Muscle layer of duodenum (tissue), 2 donors: ENCODE measurements around the gene NEBL.
"Not testable (repeated sequence)": the region's sequence is repeated elsewhere in the genome, so short reads cannot be mapped to it uniquely, and the experiment has no call there.

Experiments used
- H3K27ac ChIP-seq: one replicate; pipeline ENCODE4 v1.7.0; 2013; ENCODE audit warnings: mild to moderate bottlenecking, low read length
- H3K27me3 ChIP-seq: one replicate; pipeline ENCODE4 v1.7.0; 2013; ENCODE audit warnings: low read depth, mild to moderate bottlenecking, control low read depth, low read length
- H3K36me3 ChIP-seq, 2 donors: one replicate each; pipeline ENCODE4 v1.7.0; 2013; ENCODE audit warnings: low read length in 2 of 2, control low read depth in 1 of 2, mild to moderate bottlenecking in 1 of 2; ENCODE audit not compliant: insufficient read depth in 2 of 2, control insufficient read depth in 1 of 2
- H3K4me1 ChIP-seq, 2 donors: one replicate each; pipeline ENCODE4 v1.7.0; 2013; ENCODE audit warnings: low read length in 2 of 2, mild to moderate bottlenecking in 2 of 2, control low read depth in 1 of 2, moderate library complexity in 1 of 2; ENCODE audit not compliant: insufficient read depth in 2 of 2, control insufficient read depth in 1 of 2
- H3K4me3 ChIP-seq, 2 donors: one replicate each; pipeline ENCODE4 v1.7.0; 2013; ENCODE audit warnings: low read length in 2 of 2, low read depth in 1 of 2, mild to moderate bottlenecking in 1 of 2
- H3K9me3 ChIP-seq, 2 donors: one replicate each; pipeline ENCODE4 v1.7.0; 2013; ENCODE audit warnings: low read length in 2 of 2, control low read depth in 1 of 2, mild to moderate bottlenecking in 1 of 2; ENCODE audit not compliant: control insufficient read depth in 1 of 2
- donor health status: healthy.

Gene NEBL

GRCh38 chr10:20897146-20897825 is at the start of gene NEBL:
TSS of gene NEBL (minus strand) at chr10:20897311. CDS start at chr10:20897205, 106 bp downstream.
- Histone ChIP-seq H3K9me3 (no peaks in the 10 kb centered on the region), H3K27ac (no peak within 1 kb of the TSS), H3K27me3 (no peaks in the 10 kb centered on the region), H3K4me1 (no peaks in the 10 kb centered on the region), H3K4me3 (no peak within 1 kb of the TSS), H3K36me3 (no peaks in the 10 kb centered on the region)

- Histone ChIP-seq H3K4me1 (no peaks in the 10 kb centered on the region), H3K27me3 (no peaks in the 10 kb centered on the region), H3K36me3 (no peaks in the 10 kb centered on the region), H3K27ac (no peak overlapping the region), H3K9me3 (no peaks in the 10 kb centered on the region), H3K4me3 (no peak overlapping the region)
Observed at GRCh38 chr10:20945546-20946332, 48.6 kb upstream of the NEBL start.

- Histone ChIP-seq H3K27ac (no peak overlapping the region), H3K4me3 (no peak overlapping the region), H3K4me1 (no peaks in the 10 kb centered on the region), H3K9me3 (no peaks in the 10 kb centered on the region), H3K36me3 (no peaks in the 10 kb centered on the region), H3K27me3 (no peaks in the 10 kb centered on the region)
Observed at GRCh38 chr10:20944789-20945502, 47.8 kb upstream of the NEBL start.

- not testable (repeated sequence) for H3K27ac ChIP-seq, H3K4me1 ChIP-seq, H3K36me3 ChIP-seq, H3K27me3 ChIP-seq, H3K4me3 ChIP-seq, H3K9me3 ChIP-seq
Observed at GRCh38 chr10:20939414-20939813, 42.3 kb upstream of the NEBL start.

- no peaks in the 10 kb centered on the region for H3K4me1 ChIP-seq
- H3K9me3 ChIP-seq = no peaks in the 10 kb centered on the region
- no peaks in the 10 kb centered on the region for H3K27me3 ChIP-seq
- H3K27ac ChIP-seq = no peak overlapping the region
- no peaks in the 10 kb centered on the region for H3K36me3 ChIP-seq
- H3K4me3 ChIP-seq = no peak overlapping the region
Observed at GRCh38 chr10:20936396-20936795, 39.3 kb upstream of the NEBL start.

GRCh38 chr10:20935931-20936330 is 38.8 kb upstream of the NEBL start:
- no peaks in the 10 kb centered on the region for H3K4me1 ChIP-seq
- H3K27me3 ChIP-seq = no peaks in the 10 kb centered on the region
- no peak overlapping the region for H3K27ac ChIP-seq
- no peaks in the 10 kb centered on the region for H3K9me3 ChIP-seq
- no peak overlapping the region for H3K4me3 ChIP-seq
- no peaks in the 10 kb centered on the region for H3K36me3 ChIP-seq

- H3K27me3 ChIP-seq = no peaks in the 10 kb centered on the region
- H3K27ac ChIP-seq = no peak overlapping the region
- H3K9me3 ChIP-seq = no peaks in the 10 kb centered on the region
- no peak overlapping the region for H3K4me3 ChIP-seq
- H3K36me3 ChIP-seq = no peaks in the 10 kb centered on the region
- no peaks in the 10 kb centered on the region for H3K4me1 ChIP-seq
Observed at GRCh38 chr10:20935301-20935700, 38.2 kb upstream of the NEBL start.

GRCh38 chr10:20933705-20934104 is 36.6 kb upstream of the NEBL start:
- no peaks in the 10 kb centered on the region for H3K36me3 ChIP-seq
- H3K9me3 ChIP-seq = no peaks in the 10 kb centered on the region
- no peaks in the 10 kb centered on the region for H3K27me3 ChIP-seq
- no peaks in the 10 kb centered on the region for H3K4me1 ChIP-seq
- no peak overlapping the region for H3K27ac ChIP-seq
- no peak overlapping the region for H3K4me3 ChIP-seq

GRCh38 chr10:20932606-20933126 is 35.6 kb upstream of the NEBL start:
- Histone ChIP-seq H3K4me1 (no peaks in the 10 kb centered on the region), H3K4me3 (no peak overlapping the region), H3K36me3 (no peaks in the 10 kb centered on the region), H3K27me3 (no peaks in the 10 kb centered on the region), H3K9me3 (no peaks in the 10 kb centered on the region), H3K27ac (no peak overlapping the region)

GRCh38 chr10:20931156-20931795 is 34.2 kb upstream of the NEBL start:
- H3K27me3 ChIP-seq = no peaks in the 10 kb centered on the region
- H3K36me3 ChIP-seq = no peaks in the 10 kb centered on the region
- no peak overlapping the region for H3K4me3 ChIP-seq
- no peaks in the 10 kb centered on the region for H3K9me3 ChIP-seq
- H3K4me1 ChIP-seq = no peaks in the 10 kb centered on the region
- H3K27ac ChIP-seq = no peak overlapping the region

- Histone ChIP-seq H3K9me3 (no peaks in the 10 kb centered on the region), H3K4me3 (no peak overlapping the region), H3K36me3 (no peaks in the 10 kb centered on the region), H3K27ac (no peak overlapping the region), H3K27me3 (no peaks in the 10 kb centered on the region), H3K4me1 (no peaks in the 10 kb centered on the region)
Observed at GRCh38 chr10:20927456-20927855, 30.3 kb upstream of the NEBL start.
